Measurements from ENCODE around the gene SLC35B4. TPM values are rescaled to one million over a fixed set of nuclear protein-coding genes. Genes with fewer than 3 reads are reported as not detected.

The SLC35B4 gene, protein sequence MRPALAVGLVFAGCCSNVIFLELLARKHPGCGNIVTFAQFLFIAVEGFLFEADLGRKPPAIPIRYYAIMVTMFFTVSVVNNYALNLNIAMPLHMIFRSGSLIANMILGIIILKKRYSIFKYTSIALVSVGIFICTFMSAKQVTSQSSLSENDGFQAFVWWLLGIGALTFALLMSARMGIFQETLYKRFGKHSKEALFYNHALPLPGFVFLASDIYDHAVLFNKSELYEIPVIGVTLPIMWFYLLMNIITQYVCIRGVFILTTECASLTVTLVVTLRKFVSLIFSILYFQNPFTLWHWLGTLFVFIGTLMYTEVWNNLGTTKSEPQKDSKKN
- 29.7 to 40.3 TPM (median 33.7 TPM) in 5 replicates for total RNA-seq (2022; extraction: Qiagen RNA extraction)

DNA sequence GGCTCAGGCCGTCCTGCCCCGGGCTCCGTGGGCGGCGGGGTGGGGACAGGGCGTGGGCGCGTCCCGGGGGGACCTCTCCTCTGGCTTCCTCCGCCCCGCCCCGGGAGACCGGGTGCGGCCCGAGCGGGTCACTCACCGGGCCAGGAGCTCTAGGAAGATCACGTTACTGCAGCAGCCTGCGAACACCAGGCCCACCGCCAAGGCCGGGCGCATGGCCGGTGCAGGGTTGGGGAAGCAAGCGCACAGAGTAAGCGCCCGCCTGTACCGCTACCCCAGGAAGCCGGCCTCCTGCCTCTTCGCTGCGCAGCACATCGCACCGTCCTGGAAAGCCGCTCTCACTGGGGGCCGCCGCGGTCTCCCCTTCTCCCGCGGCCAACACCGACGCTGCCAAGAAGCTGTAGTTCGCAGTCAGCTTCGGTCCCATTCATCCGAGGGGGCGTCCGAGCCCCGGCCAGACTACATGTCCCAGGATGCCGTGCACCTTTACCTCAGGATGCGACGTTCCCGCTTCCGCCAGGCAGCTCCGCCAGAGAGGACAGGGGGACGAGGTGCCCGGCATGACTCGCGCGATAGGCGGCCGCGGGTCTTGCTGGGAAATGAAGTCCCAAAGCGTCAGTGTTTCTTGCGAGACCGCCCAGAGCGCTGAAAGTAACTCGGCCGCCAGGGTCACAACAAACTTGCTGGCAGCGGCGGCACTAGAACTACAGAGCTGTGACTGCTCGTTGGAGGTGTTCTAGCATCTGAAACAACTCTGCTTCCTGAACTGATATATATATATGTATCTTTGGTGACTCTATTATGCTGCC is at the start of gene SLC35B4:
Gene SLC35B4 (minus strand): TSS at position 392 of the 806 bp plus-strand sequence. CDS start 179 bp downstream, at position 213.

Other genes with a start within 250 kb of the SLC35B4 start
- gene LRGUK, start 189.6 kb downstream of the SLC35B4 start, total RNA-seq (2022; extraction: Qiagen RNA extraction) = 0.18 to 0.37 TPM (median 0.26 TPM) in 5 replicates
- gene AKR1B1, start 142.2 kb upstream of the SLC35B4 start, total RNA-seq (2022; extraction: Qiagen RNA extraction) = 2,128 to 2,690 TPM (median 2,586 TPM) in 5 replicates
- gene AKR1B10, start 210.6 kb upstream of the SLC35B4 start, total RNA-seq (2022; extraction: Qiagen RNA extraction) = 2,208 to 2,341 TPM (median 2,288 TPM) in 5 replicates
- gene AKR1B15, start 232.2 kb upstream of the SLC35B4 start, total RNA-seq (2022; extraction: Qiagen RNA extraction) = 21.6 to 38.9 TPM (median 35.8 TPM) in 5 replicates